GM21619 (cell line): ENCODE data around the gene REM2.
A peak's percentile ranks its signal among the peaks of the same experiment; 100 is the strongest.

ENCODE experiments used
- ATAC-seq: cut with Tn5 transposase; IDR thresholded peaks from one replicate; pipeline ENCODE4 v1.9.1; 2021; ENCODE audit not compliant: unreplicated experiment

The REM2 gene

DNA sequence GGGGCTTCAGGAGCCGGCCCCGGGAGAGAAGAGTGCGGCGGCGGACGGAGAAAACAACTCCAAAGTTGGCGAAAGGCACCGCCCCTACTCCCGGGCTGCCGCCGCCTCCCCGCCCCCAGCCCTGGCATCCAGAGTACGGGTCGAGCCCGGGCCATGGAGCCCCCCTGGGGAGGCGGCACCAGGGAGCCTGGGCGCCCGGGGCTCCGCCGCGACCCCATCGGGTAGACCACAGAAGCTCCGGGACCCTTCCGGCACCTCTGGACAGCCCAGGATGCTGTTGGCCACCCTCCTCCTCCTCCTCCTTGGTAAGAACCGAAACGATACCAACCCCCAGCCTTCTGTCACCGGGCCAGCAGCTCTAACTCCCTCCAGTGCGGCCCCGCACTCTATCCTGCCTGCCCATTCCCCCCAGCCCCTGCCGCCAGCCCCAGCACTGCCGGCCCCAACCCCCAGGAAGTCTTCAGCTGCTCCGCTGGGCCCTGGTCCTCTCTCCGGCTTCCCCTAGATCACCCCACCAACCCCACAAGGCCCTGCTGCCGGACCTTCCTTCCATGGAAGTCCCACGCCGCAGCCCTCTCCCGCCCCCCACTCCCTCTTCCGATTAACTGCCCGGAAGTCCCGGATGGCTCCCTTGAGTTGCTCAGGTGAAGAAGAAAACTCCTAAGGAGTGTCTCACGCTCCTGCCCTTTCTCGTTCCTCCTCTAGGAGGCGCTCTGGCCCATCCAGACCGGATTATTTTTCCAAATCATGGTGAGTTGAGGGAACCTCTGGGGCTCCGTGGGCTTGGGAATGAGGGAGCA lies 10.8 kb upstream of the REM2 start:
- ATAC-seq = peak; percentile 25

DNA sequence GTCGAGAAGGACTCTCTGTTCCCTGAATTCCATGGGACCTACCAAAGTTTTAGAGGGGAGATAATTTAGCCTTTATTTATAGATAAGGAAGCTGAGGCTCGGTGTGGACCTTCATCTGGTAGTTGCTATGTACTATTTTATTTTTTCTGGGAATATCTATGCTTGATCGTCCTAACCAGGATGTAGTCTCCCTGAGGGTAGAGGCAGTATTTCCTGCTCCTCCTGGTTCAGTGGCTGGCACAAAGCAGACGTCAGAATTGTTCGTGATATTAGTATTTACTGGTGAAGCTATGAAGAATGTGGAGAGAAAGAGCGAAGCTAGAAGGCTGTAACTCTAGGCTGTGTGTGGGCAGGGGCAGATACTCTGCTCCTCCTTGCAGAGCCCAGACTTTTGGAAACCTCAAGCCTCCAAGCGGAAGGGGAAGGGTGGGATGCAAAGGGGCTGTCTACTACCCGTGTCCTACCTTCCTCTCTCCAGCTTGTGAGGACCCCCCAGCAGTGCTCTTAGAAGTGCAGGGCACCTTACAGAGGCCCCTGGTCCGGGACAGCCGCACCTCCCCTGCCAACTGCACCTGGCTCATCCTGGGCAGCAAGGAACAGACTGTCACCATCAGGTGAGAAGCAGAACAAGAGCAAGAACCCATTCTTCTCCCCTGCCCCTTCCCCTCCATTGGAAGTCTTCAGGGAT lies 10.0 kb upstream of the REM2 start:
- ATAC-seq = no peak

DNA sequence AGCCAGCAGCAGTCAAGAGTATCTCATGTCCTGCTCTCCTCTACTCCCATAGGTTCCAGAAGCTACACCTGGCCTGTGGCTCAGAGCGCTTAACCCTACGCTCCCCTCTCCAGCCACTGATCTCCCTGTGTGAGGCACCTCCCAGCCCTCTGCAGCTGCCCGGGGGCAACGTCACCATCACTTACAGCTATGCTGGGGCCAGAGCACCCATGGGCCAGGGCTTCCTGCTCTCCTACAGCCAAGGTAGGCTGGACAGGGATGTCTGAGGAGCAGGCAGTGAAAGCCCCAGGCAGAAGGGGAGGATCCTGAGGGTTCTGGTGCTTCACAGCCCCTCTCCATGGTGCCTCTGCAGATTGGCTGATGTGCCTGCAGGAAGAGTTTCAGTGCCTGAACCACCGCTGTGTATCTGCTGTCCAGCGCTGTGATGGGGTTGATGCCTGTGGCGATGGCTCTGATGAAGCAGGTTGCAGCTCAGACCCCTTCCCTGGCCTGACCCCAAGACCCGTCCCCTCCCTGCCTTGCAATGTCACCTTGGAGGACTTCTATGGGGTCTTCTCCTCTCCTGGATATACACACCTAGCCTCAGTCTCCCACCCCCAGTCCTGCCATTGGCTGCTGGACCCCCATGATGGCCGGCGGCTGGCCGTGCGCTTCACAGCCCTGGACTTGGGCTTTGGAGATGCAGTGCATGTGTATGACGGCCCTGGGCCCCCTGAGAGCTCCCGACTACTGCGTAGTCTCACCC lies 7.8 kb upstream of the REM2 start:
- no peak for ATAC-seq

DNA sequence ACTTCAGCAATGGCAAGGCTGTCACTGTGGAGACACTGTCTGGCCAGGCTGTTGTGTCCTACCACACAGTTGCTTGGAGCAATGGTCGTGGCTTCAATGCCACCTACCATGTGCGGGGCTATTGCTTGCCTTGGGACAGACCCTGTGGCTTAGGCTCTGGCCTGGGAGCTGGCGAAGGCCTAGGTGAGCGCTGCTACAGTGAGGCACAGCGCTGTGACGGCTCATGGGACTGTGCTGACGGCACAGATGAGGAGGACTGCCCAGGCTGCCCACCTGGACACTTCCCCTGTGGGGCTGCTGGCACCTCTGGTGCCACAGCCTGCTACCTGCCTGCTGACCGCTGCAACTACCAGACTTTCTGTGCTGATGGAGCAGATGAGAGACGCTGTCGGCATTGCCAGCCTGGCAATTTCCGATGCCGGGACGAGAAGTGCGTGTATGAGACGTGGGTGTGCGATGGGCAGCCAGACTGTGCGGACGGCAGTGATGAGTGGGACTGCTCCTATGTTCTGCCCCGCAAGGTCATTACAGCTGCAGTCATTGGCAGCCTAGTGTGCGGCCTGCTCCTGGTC lies 7.2 kb upstream of the REM2 start:
- no peak for ATAC-seq

DNA sequence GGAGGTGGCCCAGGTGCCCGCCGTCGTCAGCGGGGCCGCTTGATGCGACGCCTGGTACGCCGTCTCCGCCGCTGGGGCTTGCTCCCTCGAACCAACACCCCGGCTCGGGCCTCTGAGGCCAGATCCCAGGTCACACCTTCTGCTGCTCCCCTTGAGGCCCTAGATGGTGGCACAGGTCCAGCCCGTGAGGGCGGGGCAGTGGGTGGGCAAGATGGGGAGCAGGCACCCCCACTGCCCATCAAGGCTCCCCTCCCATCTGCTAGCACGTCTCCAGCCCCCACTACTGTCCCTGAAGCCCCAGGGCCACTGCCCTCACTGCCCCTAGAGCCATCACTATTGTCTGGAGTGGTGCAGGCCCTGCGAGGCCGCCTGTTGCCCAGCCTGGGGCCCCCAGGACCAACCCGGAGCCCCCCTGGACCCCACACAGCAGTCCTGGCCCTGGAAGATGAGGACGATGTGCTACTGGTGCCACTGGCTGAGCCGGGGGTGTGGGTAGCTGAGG lies 6.0 kb upstream of the REM2 start:
- ATAC-seq = no peak

DNA sequence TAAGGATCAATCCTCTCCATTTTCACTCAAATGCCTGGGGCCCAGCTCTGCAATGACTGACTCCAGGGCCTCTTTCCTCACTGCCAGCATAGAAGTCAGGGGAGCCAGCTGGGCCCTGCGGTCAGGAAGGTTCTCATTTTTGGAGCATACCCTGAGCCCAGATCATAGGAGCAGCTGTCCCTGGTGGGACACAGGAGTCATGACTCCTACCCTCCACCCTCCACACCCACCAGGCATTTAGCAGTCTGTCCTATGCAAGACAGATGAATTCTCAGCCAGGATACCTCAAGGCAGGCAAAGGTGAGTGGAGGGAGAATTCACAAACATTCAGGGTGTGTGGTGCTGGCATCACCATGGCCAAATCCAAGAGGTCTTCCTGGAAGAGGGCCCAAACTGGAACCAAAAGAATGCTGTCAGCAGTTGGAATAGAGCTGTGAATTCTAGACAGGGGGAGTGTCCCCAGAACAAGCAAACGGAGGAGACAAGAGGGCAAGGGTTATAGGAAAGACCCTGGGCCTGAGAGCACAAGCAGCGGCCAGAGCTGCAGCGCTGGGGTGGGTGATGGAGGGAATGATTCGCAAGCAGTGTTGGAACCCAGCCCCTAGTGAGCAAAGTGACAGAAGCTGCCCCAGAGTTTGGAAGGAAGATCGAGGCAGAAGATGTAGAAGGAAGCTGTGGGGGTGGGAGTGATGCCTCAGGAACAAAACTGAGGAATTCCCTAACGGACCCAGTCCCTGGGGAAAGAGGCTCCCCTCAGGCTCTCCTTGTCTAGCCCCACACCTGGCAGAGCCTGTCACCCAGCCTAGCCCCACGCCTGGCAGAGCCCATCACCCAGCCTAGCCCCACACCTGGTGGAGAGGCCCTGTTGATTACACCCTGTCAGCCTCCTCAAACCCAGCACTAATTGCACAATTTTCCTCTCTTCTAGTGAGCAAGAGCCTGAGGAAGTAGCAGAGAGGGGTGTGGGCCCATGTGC lies 4.5 kb upstream of the REM2 start:
- no peak for ATAC-seq

DNA sequence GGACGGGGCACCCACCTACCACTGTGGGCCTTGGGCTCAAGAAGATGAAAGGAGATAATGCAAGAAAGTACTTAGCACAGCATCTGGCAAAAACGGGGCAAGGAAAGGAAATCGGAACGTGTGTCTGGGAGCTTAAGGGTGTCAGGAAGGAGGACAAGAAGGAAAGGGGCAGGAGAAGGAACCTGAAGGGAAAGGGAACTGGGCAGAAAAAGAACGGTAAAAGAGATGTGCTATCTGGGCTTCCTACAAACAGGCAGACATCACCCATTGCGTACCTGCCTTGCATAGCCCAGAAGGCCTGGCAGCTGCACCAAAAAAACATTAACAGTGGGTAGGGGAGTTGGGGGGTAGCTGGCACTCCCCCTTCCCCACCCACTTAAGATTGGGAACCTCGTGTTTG lies 958 bp upstream of the REM2 start:
- no peak for ATAC-seq

DNA sequence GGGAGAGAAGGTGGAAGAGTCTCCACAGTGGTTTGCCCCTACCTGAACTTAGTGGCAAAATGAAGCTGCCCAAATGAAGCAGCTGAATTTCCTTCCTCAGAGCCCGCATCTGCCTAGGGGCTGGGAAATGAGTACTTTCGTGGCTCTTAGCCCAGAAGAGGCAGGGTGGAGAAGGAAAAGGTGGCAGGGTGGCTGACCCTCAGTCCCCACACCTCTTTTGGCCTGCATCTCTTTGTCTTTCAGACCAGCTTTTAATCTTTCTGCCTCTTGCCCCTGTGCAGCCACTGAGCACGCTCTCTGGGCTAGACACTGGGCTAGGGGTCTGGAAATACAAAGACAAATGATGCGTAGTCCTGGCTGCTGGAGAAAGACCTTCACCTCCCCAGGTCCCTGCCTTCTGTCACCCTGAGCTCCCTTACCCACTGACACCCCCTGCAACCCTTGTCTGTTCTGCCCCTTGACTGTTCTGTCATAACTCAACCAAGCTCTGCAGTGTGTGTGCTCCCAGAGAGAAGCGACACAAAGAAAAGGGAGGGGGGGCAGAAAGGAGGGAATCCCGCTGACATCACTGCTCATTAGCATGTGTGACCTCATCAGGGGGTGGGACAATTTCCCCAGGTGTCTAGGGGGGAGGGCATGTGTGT lies 371 bp upstream of the REM2 start:
- no peak for ATAC-seq

DNA sequence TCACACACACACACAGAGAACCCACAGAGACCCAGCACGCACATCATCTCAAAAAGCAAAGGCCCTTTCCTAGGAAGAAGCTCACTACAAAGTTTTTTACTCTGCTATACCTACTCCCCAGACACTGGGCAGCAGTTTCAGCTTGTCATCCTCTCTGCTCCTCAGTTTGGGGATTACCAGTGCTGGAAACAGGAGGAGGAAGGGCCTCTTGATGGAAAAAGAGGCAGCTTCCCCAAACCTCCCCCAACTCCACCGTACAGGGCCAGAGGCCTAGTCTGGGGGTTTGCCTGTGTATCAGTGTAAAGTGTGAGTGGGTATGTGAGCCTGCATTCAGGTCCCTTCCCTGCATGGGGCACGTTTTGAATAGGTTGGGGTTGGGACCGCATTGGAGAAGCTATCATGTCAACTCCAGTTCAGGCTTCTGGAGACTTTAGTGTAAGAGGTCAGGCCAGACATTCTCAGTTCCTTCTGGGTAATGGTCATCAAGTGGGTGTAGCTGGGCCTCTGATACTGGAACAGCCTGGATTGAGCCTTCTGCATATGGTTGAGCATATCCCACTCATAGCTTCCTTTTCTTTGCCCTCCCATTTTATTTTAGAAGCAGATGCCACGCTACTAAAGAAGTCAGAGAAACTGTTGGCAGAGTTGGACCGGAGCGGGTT lies 1.2 kb downstream of the REM2 start:
- ATAC-seq = no peak

DNA sequence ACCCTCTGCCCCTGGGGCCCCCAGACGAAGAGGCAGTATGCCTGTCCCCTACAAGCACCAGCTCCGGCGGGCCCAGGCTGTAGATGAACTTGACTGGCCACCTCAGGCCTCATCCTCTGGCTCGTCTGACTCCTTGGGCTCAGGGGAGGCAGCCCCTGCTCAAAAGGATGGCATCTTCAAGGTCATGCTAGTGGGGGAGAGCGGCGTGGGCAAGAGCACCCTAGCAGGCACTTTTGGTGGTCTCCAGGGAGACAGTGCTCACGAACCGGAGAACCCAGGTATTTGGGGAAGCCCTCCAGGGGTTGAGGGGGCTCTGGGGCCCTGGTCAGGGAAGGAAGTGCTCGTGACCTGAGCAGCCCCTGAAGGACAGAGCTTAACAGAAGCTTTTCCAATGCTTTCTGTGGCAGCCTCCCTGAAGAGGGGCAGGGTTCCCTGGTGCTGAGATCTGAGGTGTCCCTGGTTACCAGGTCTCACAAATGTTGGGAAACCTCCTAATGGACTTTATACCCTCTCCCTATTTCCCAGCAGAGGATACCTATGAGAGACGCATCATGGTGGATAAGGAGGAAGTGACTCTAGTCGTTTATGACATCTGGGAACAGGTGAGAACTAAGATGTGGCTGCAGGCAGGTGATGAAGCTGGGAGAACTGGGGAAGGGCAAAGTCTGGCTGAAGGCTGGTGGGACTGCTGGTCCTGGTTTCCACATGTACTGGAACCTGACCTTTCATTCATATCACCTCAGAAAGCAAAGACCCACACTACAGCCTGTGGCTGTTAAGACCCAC lies 1.9 kb downstream of the REM2 start:
- ATAC-seq = no peak

DNA sequence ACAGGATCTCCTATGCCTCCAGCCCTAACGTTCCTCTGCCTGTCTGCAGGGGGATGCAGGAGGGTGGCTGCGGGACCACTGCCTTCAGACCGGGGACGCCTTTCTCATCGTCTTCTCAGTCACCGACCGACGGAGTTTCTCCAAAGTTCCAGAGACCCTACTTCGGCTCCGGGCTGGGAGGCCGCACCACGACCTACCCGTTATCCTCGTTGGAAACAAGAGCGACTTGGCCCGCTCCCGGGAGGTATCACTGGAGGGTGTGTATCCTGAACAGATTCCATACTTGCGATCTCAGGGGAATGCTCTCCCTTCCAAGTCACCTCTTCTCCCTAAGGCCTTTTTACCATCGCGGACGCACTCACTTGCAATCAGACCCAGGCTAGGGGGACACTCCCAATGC lies 3.0 kb downstream of the REM2 start:
- ATAC-seq = no peak

DNA sequence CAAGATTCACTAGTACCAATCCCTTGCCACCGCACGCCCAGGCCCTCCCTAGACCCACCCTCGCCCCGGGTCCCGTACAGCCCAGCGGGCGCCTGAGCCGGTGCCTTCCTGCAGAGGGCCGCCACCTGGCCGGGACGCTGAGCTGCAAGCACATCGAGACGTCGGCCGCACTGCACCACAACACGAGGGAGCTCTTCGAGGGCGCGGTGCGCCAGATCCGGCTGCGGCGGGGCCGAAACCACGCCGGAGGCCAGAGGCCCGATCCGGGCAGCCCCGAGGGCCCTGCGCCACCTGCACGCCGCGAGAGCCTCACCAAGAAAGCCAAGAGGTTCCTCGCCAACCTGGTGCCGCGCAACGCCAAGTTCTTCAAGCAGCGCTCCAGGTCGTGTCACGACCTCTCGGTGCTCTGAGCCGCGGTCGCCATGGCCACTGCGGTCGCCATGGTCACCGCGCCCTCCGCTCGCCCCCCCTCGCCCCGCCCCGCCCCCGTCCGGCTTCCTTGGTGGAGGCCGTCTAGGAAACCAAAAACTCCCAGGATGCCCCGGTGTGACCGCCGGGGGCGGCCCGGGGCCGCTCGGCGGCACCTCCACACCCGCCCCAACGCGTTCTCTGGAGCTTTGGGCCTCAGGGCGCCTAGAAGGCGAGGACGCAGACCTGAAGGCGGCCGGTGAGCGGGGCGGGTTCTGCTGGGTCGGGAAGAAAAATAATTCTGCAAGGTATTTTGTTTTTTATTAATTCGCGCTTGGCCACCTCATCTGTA lies 3.7 kb downstream of the REM2 start:
- peak; percentile 48 for ATAC-seq

DNA sequence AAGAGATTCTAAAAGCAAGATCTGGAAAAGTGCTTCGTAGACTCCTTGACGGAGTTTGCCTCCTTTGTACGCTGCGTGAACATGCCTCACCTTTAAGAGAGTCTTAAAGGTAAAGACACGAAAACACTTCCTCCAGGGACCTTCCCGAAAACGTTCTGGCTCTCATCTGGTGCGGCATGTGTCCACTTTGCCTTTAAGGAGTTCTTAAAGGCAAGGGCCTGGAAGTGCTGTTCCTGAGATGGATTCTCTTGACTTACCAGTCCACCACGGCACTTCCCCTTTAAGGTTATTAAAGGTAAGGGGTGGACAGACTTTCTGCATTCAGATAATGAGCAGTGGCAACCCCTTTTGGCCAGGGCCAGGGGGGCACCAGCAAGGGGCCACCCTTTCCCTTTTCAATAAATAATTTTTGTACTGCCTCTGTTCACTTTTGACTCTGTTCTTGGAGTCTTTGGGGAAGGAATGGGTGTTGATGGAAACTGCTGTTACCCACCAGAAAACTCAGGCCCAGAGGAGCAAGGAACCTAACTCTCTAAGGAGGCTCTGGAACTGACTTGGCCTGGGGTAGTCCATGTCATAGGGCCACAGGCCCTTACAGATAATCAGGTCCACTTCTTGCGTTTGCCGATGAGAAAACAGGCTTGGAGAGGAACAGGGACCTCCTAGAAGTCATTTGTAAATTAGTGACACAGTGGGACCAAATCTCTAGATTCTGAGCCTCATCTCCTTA lies 4.4 kb downstream of the REM2 start:
- peak; percentile 35 for ATAC-seq

DNA sequence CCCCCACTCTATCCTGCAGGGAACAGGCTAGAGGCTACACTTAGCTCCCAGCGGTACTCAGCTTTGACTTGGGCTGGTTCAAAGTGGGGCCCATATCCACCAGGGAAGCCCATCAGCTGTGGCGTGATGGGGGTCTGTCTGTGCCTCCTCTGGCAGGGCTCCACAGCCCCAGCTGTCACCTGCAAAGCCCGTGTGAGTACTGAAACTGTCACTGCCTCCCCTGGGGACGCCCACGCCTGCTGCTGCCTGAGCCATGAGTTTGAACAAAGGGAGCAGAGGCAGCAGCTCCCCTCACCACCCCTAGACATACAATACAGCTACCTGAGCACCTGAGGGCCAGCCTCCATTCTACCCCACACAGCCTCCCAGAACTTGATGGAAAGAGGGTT lies 5.0 kb downstream of the REM2 start:
- ATAC-seq = peak; percentile 36

DNA sequence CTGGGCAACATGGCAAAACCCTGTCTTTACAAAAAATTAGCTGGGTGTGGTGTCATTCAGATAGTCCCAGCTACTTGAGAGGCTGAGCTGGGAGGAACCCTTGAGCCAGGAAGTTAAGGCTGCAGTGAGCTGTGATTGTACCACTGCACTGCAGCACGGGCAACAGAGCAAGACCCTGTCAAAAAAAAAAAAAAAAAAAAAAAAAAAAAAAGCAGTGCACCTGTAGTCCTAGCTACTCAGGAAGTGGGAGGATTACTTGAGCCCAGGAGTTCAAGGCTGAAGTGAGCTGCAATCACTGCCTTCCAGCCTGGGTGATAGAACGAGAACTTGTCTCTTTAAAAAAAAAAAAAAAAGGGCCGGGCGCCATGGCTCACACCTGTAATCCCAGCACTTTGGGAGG lies 5.6 kb downstream of the REM2 start:
- no peak for ATAC-seq

DNA sequence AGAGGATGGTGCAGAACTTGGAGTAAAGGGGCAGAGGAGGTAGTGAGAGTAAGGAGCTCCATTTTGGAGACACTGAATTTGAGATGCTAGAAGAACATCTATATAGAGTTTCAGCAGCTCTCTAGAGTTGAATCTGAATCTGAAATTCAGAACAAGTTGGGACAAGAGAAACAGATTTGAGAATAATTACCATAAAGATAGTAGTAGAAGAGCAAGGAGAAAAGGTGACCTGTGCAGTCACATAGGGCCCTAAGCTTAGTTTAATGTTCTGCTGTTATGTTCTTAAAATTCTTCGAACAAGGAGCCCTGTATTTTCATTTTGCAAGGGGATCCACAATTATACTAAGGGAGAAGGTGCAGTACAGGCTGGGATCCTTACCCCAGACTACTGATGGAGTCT lies 7.4 kb downstream of the REM2 start:
- ATAC-seq = no peak

DNA sequence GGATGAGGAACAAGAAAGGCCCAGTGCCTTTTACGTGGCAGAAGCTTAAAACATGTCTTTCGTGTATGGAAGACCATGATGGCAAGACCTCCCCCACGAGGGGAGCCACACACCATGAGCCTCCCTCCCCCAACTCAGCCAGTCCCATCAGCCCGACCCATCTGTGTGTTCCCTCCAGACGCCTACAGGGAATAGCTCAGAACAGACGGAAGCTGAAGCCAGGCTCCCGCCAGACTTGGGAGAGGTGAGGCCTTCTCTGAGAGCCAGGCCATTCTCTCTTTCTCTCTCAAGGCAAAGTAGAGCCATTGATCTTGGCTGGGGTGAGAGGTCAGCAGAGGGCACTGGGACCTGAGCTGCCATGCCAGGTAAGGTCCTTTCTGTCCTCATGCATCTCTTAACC lies 9.5 kb downstream of the REM2 start:
- no peak for ATAC-seq
